HG02884 (cell line): ENCODE measurements around the gene TMEM52B.
"Not testable (repeated sequence)": the region's sequence is repeated elsewhere in the genome, so short reads cannot be mapped to it uniquely, and the experiment has no call there.

Experiments used
- ATAC-seq: cut with Tn5 transposase; IDR thresholded peaks from one replicate; pipeline ENCODE4 v1.9.1; 2021; ENCODE audit warnings: mild to moderate bottlenecking, moderate library complexity; ENCODE audit not compliant: unreplicated experiment

Gene TMEM52B

GRCh38 chr12:10211101-10211939, 32.5 kb downstream of the TMEM52B start:
- no peak for ATAC-seq

DNA sequence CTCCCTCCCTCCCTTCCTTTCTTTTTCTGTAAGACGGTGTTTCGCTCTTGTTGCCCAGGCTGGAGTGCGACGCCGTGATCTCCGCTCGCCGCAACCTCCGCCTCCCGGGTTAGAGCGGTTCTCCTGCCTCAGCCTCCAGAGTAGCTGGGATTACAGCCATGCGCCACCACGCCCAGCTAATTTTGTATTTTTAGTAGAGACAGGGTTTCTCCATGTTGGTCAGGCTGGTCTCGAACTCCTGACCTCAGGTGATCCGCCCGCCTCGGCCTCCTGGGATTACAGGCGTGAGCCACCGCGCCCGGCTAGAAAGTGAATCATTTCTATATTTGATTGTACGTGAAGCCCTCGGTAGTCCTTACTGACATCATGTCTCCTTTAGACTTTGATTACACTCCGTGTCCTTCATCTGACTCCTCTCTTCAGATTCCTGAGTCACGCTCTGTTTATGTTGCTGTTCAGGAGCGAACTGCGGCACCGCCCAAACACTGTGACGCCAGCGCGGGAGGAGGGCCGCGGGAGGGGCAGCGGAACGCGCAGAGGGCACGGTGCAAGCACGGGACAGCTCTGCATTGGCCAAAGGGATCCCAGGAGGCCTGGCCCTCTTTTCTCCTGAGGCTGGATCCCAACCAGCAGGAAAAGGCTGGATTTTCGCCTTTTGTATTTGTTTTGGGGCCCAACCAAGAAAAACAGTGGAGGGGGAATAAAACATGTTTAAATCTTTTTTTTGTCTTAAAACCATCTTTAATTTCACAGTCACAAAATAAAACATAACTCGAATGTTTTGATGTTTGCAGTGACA, 33.3 kb downstream of the TMEM52B start:
- ATAC-seq, result peak; percentile 59

DNA sequence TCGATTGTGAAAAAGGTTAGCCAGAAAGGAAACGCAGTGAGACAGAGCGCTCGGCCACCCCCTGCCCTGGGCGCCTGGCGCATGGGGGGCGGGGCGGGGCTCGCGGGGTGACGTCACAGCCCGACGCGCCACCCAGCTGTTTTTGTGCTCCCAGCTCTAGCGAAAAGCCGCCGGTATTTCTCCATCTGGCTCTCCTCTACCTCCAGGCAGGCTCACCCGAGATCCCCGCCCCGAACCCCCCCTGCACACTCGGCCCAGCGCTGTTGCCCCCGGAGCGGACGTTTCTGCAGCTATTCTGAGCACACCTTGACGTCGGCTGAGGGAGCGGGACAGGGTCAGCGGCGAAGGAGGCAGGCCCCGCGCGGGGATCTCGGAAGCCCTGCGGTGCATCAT, 33.9 kb downstream of the TMEM52B start, which contains the start of gene GABARAPL1:
Gene GABARAPL1 (plus strand): TSS at position 139 of the 393 bp plus-strand sequence. CDS start 253 bp downstream, at position 392.
- ATAC-seq, result peak; percentile 62

DNA sequence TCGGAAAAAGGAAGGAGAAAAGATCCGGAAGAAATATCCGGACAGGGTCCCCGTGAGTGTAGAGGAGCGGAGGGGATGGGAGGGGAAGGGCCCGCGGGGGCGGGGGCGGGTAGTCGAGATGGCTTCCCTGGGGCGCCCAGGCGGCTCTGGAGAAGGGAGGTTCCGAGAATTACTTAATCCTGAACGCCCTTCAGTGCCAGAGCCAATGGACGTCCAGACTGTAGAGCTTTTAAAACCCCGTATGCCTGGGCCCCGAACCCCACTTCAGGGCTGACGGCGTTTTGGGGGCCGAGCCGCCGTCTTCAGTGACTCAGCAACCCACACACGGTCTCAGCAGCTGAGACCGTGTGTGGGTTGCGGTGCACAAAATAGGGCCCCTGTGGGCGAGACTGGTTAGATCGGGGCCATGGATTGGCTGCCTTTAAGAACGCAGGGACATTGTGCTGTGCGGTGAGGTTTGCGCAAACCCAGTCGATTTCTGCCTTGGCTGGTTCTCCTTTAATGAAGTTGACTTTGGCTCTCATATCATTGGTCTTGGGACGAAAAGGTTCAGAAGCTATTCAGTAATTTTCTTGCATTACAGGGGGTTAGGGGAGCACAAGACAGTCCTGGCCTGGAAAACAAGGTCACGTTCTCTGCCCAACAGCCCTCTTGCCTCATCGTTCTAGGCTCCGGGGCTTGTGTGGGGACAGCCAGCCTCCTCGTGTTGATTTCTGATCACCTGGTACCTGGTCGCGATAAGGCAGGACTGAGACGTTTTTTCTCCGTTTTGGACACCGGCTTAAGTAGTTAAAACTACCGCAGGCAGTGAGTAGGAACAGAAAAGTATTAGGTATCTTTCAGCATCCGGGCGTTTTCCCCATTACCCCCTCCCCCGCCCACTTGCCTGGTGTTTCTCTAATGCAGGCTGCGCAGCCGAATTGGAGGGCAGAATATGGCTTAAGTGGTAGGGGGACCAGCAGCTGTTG, 34.6 kb downstream of the TMEM52B start:
- peak; percentile 60 for ATAC-seq

DNA sequence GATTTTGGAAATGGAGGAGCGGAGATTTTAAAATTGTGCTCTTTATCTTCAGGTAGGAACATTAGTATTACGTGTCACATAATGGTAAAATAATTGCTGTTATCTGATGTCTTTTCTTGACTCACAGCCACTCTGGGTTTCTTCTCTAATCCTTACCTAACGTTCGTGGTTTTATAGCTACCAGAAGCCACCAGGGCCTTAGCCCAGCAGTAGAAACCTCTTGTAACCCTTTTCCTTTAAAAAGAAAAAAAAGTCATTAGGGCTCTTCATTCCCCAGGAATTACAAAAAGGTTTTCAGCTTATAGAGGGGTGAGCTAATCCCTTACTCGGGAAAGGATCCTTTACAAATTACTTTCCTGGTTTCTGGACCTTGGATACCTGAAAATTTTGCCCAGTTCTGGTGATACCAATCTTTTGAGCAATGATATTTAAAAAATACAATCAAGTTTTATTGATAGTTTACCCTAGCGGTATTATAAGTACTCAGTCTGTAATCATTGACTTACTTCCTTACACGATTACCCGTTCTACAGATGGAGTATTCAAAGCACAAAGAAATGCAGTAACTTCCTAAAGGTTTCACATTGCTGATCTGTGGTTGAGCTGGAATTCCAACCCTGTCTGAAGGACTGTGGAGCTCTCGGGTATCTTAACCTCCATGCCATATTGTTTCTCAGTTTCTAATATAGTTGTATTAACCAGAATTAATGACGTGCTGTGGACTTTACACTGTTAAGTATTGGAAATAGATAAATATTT, 35.5 kb downstream of the TMEM52B start:
- ATAC-seq, result no peak

- ATAC-seq, result no peak
Observed at GRCh38 chr12:10214895-10215267, 36.0 kb downstream of the TMEM52B start.

- ATAC-seq, result no peak
Observed at GRCh38 chr12:10215436-10215835, 36.6 kb downstream of the TMEM52B start.

DNA sequence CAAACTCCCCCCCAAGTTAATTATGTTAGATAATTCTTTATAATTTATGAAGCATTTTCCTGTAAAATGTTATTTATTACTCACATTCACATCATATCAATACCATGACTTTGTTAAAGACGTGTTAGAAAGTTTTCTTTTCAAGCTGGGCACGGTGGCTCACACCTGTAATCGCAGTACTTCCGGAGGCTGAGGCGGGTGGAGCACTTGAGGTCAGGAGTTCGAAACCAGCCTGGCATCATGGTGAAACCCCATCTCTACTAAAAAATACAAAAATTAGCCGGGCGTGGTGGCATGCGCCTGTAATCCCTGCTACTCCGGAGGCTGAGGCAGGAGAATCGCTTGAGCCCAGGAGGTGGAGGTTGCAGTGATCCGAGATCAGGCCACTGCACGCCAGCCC, 37.1 kb downstream of the TMEM52B start:
- ATAC-seq, result not testable (repeated sequence)

- ATAC-seq, result no peak
Observed at GRCh38 chr12:10218021-10218420, 39.2 kb downstream of the TMEM52B start.

GRCh38 chr12:10220398-10221077, 41.7 kb downstream of the TMEM52B start:
- no peak for ATAC-seq

DNA sequence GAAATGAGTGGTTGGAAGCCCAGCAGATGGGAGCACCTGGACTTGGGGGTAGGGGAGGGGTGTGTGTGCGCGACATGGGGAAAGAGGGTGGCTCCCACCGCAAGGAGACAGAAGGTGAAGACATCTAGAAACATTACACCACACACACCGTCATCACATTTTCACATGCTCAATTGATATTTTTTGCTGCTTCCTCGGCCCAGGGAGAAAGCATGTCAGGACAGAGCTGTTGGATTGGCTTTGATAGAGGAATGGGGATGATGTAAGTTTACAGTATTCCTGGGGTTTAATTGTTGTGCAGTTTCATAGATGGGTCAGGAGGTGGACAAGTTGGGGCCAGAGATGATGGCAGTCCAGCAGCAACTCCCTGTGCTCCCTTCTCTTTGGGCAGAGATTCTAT, 43.0 kb downstream of the TMEM52B start:
- ATAC-seq, result no peak

- ATAC-seq, result no peak
Observed at GRCh38 chr12:10223208-10223607, 44.4 kb downstream of the TMEM52B start.

DNA sequence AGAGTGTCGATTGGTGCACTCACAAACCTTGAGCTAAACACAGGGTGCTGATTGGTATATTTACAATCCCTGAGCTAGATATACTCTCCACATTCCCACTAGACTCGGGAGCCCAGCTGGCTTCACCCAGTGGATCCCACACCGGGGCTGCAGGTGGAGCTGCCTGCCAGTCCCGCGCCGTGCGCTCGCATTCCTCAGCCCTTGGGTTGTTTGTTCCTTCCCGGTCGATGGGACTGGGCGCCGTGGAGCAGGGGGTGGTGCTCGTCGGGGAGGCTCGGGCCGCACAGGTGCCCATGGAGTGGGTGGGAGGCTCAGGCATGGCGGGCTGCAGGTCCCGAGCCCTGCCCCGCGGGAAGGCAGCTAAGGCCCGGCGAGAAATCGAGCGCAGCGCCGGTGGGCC, 46.6 kb downstream of the TMEM52B start:
- ATAC-seq, result not testable (repeated sequence)

DNA sequence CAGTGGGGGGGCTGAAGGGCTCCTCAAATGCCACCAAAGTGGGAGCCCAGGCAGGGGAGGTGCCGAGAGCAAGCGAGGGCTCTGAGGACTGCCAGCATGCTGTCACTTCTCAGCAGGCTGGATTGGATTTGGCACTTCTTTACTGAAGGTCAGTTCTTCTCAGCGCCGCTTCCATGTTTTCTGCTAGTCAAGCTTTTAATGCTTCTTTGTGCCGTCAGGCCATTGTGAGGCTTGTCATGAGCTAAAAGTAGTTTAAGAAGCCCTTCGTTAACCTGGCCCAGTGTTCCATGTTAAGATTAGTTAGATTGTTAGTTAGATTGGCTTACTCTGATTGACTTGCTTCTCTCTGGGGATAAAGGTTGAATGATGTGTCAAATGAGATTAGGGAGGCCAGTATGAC, 47.3 kb downstream of the TMEM52B start:
- no peak for ATAC-seq

- ATAC-seq, result no peak
Observed at GRCh38 chr12:10226731-10227130, 47.9 kb downstream of the TMEM52B start.

GRCh38 chr12:10227648-10228047, 48.8 kb downstream of the TMEM52B start:
- no peak for ATAC-seq

- ATAC-seq, result no peak
Observed at GRCh38 chr12:10234562-10234961, 55.7 kb downstream of the TMEM52B start.

- ATAC-seq, result peak; percentile 52
Observed at GRCh38 chr12:10235761-10236631, 57.2 kb downstream of the TMEM52B start.

GRCh38 chr12:10236720-10237119, 57.9 kb downstream of the TMEM52B start:
- no peak for ATAC-seq
